ENCODE measurements around the gene AKIRIN1.
"Not testable (repeated sequence)": the region's sequence is repeated elsewhere in the genome, so short reads cannot be mapped to it uniquely, and the experiment has no call there.

AKIRIN1 gene

DNA sequence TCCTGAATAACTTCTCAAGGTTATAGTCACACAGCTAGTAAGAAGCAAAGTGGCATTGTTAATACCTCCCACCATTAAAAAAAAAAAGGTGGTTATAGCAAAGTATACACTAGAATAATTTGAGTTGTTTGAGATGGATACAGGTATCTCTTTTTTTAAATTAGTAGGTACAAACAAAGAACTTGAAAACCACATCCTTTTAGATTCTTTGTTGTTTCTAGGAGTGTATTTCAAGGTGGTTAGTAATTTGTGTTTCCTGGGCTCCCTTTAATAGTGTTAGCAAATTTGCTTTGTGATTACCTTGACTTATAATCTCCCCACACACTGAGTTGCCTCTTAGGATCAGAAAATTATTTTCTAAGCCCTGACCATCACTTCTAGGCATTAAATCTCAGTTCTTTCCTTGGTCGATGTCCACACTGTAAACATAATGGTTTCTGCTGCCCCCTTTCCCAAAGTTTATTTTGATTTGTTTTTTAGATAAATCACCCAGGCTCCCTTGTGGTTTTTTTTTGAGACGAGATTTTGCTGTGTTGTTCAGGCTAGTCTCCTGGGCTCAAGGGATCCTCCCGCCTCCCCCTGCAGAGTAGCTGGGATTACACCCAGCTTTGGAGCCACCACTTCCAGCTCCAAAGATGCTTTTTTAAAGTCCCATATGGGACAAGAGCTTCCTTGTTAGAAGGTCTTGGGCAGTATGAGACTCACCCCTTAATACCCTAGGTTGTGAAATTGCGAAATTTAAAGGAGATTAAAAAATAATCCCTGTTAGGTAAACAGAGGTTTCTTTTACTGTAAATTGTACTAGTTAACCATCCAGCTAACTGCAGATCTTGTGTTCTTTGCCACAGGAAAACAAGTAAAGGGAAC is 6.2 kb downstream of the AKIRIN1 start:
- DNase-seq: no peak

DNA sequence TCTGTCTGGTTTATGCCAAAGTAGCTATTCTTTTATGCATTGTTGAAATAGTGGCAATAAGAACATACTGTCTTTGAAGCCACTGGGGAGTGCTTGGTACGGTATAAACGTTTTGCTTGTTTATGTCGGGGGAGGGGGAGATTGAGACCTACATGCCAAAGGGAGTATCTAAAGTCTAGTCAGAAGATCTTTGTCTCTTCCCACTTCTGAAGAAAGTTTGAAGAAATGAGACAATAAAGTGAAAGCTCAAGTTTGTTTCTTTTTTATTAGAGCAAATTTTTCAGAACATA is 6.8 kb downstream of the AKIRIN1 start:
- no peak for DNase-seq

- no peak for DNase-seq
Observed at GRCh38 chr1:39001516-39002421, 10.7 kb downstream of the AKIRIN1 start.

- DNase-seq: no peak
Observed at GRCh38 chr1:39003281-39003680, 12.2 kb downstream of the AKIRIN1 start.

DNA sequence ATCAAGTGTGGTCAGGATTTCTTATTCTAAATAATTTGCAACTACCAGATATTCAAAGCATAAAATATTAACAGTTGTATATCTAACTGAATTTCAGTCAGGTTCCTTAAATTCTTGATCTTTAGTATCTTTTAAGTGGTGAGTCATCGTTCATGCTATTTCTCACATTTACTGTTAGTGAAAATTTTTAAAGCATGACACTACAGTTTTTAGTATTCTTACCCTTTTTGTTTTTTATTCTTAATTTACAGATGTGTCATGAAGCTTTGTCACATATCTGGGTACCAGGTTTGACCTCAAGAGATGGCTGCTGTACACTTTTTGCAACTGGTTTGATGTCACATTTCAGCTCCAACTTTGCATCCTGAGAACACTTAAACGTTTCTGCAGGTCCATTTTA is 12.7 kb downstream of the AKIRIN1 start:
- DNase-seq: no peak

DNA sequence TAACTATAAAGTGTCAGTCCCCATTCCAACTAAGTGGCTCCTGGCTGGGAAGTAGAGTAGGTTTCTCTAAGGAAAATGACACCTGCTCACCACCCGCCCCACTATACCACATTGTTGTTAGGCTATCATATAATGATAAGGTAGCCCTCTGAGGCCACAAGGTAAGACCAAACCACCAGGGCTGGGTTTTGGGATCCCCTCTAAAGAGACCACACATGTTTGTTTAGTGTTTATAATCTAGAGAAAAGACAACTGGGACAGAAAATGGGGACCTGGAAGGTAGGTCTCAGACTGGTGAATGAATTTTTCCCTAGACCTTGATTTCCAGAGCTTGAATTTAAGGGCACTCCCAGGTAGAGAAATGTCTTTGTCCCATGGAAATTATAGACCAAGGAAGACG is 15.2 kb downstream of the AKIRIN1 start:
- no peak for DNase-seq

DNA sequence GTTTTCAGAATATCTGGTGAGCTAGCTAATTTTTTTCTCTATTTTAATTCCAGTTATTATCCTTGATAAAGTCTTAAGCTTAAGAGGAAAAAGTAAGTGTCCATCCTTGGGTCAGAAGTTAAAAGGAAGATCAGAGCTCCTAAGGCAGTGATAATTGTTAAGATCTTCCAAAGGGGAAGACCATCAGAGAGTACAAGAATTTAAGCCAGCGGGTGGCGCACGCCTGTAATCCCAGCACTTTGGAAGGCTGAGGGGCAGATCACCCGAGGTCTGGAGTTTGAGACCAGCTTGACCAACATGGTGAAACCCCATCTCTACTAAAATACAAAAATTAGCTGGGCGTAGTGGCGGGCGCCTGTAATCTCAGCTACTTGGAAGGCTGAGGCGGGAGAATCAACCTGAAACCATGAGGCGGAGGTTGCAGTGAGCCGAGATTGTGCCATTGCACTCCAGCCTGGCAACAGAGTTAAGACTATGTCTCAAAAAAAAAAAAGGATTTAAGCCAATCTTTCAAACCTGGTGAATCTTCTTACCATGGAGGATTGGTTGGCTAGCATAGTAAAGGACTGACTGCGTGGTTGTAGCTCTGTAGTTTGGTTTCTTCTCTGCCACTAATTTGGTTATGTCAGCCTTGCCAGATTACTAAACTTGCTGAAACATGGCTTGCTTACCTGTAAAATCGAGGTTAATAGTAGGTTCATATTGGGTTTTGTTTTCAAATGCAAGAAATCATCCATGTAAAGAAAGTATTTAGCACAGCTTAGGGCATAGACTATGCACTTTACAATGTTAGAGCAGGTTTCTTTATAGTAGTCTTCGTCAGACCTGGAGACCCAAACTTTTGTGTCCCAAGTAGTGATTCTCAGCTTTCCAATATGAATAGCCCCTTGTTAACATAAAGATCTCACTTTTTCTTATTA is 15.9 kb downstream of the AKIRIN1 start:
- DNase-seq: no peak

- not testable (repeated sequence) for DNase-seq
Observed at GRCh38 chr1:39014956-39015355, 23.9 kb downstream of the AKIRIN1 start.

- DNase-seq: no peak
Observed at GRCh38 chr1:39016604-39017171, 25.6 kb downstream of the AKIRIN1 start.

GRCh38 chr1:39017266-39017665 is 26.2 kb downstream of the AKIRIN1 start:
- no peak for DNase-seq

GRCh38 chr1:39020494-39020893 is 29.4 kb downstream of the AKIRIN1 start:
- not testable (repeated sequence) for DNase-seq

GRCh38 chr1:39021426-39021825 is 30.4 kb downstream of the AKIRIN1 start:
- DNase-seq: no peak

DNA sequence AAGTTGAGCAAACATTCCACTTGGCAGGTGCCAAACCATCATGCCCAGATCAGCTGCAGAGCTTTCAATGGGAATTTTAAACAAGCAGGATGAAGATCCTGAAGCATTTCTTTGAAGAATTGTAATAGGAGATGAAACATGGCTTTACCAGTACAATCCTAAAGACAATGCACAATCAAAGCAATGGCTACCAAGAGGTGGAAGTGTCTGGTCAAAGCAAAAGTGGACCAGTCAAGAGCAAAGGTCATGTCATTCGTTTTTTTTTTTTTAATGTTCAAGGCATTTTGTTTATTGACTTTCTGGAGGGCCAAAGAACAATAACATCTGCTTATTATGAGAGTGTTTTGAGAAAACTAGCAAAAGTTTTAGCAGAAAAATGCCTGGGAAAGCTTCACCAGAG is 32.1 kb downstream of the AKIRIN1 start:
- DNase-seq: no peak

DNA sequence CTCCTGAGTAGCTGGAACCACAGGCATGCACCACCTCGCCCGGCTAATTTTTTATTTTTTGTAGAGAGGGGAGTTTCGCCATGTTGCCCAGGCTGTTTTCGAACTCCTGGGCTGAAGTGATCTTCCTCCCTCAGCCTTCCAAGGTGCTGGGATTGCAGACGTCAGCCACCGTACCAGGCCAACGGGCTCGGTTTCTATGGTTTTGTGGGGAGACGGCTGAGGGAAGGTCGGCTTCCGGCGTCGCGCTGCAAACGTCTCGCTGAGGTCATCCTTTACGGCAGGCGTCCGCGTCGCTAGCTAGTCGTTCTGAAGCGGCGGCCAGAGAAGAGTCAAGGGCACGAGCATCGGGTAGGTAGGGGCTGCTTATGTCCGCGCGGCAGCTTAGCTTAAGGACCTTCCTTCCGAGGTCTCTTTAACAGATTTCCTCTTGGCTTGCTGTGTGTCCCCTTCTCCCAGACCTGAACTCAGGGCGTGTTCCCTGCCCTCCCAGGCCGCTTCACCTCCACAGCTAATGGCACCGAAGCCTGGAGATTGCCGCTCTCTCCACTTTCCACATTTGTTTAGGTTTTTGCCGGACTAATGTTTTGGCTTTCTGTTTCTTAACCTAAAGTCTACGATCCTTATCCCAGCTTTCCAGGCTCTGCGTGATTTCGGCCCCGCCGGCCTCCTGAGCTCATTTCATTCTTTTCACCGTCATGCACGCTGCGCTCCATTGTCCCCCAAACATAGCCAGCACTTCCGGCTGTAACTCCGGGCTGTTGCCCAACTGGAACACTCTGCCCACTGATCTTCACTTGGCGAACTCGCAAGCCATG is 35.2 kb downstream of the AKIRIN1 start, which contains the start of gene NDUFS5:
TSS of gene NDUFS5 (plus strand) at position 300 of the 815 bp plus-strand sequence. CDS start 2,375 bp downstream, outside the sequence.
- peak; percentile 96 for DNase-seq

DNA sequence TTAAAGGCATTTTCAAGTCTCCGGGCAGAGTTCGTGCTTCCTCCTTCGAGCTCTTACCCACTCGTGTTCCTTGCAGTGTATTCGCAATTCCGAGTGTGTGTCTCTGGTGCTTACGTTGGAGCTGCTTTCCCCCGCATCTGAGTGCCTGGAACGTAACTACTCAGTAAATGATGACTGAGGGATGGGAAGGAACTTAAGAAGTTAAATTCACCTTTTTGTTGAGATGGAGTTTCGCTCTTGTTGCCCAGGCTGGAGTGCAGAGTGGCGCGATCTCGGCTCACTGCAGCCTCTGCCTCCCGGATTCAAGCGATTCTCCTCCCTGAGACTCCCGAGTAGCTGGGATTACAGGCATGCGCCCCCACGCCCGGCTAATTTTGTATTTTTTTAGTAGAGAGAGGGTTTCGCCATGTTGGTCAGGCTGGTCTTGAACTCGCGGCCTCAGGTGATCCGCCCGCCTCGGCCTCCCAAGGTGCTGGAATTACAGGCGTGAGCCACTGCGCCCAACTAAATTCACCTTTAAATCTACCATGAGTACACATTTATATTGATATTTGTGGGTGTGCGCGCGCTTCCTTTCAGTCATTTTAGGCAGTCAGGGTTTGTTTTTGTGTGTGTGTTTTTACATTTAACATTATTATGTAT is 35.9 kb downstream of the AKIRIN1 start:
- DNase-seq: no peak

- DNase-seq: no peak
Observed at GRCh38 chr1:39034114-39034654, 43.1 kb downstream of the AKIRIN1 start.

- no peak for DNase-seq
Observed at GRCh38 chr1:39036678-39037077, 45.6 kb downstream of the AKIRIN1 start.

DNA sequence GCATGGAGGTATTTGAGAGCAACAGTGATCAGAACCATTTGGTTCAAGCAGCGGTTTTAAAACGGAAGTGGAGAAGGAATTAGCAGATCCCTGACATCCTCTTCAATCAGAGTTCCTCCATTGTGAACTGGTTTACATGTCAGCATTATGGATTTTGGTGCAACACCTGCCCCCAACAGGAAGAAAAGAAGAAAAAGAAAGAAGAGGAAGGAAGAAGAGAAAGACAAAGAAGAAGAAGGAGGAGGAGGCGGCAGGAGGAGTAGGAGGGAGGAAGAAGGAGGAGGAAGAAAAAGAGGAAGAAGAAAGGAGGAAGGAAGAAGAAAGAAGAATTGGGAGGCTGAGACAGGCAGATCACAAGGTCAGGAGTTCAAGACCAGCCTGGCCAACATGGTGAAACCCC is 52.4 kb downstream of the AKIRIN1 start:
- DNase-seq: no peak

GRCh38 chr1:39044762-39045161 is 53.7 kb downstream of the AKIRIN1 start:
- DNase-seq: no peak

DNA sequence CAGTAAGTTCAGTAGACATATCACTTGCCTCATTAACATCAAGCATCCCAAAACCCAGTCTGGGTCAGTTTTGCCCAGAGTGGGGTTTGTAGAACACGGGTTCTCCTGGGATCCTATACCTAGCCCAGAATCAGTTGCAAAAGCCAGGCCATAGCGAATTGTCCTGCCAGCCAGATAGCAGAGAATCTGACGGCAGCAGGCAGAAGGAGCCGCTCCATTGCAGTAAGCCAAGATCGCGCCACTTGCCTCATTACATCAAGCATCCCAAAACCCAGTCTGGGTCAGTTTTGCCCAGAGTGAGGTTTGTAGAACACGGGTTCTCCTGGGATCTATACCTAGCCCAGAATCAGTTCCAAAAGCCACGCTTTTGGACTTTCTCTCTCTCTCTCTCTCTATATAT is 54.2 kb downstream of the AKIRIN1 start:
- no peak for DNase-seq

Measured in retina (tissue), 1 donor.